ENCODE measurements around the gene SMU1.

DNA sequence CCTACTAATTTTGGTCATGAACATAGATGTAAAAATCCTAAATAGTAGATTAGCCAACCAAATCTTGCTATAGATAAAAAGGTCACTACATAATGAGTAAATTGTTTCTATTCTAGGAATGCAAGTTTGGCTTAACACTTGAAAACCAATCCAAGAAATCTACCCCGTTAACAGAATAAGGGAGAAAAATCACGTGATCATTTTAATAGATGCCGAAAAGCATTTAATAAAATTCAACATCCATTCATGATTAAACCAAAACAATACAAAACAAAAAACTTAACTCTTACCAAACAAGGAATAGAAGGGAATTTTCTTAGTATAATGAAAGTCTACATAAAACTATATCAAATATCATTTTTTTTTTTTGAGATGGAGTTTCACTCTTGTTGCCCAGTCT lies 20.7 kb upstream of the SMU1 start:
- TF ChIP-seq BRF2 (CRISPR knock-in tag; IDR thresholded peaks at IDR 0.05), result no peak
- TF ChIP-seq SP1 (IDR thresholded peaks at IDR 0.05), result no peak
- no peak for TF ChIP-seq SP1 (CRISPR knock-in tag; IDR thresholded peaks at IDR 0.05)
- TF ChIP-seq DZIP1 (CRISPR knock-in tag; IDR thresholded peaks at IDR 0.05), result no peak
- TF ChIP-seq ERF (CRISPR knock-in tag; IDR thresholded peaks at IDR 0.05), result no peak
- TF ChIP-seq, protein P1, sequence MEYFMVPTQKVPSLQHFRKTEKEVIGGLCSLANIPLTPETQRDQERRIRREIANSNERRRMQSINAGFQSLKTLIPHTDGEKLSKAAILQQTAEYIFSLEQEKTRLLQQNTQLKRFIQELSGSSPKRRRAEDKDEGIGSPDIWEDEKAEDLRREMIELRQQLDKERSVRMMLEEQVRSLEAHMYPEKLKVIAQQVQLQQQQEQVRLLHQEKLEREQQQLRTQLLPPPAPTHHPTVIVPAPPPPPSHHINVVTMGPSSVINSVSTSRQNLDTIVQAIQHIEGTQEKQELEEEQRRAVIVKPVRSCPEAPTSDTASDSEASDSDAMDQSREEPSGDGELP (IDR thresholded peaks at IDR 0.05; ENCODE audit: borderline replicate concordance, low read depth), result no peak
- no peak for TF ChIP-seq CREB1 (IDR thresholded peaks at IDR 0.05)
- TF ChIP-seq CREB1 (CRISPR knock-in tag; IDR thresholded peaks at IDR 0.05), result no peak
- TF ChIP-seq, protein P2, sequence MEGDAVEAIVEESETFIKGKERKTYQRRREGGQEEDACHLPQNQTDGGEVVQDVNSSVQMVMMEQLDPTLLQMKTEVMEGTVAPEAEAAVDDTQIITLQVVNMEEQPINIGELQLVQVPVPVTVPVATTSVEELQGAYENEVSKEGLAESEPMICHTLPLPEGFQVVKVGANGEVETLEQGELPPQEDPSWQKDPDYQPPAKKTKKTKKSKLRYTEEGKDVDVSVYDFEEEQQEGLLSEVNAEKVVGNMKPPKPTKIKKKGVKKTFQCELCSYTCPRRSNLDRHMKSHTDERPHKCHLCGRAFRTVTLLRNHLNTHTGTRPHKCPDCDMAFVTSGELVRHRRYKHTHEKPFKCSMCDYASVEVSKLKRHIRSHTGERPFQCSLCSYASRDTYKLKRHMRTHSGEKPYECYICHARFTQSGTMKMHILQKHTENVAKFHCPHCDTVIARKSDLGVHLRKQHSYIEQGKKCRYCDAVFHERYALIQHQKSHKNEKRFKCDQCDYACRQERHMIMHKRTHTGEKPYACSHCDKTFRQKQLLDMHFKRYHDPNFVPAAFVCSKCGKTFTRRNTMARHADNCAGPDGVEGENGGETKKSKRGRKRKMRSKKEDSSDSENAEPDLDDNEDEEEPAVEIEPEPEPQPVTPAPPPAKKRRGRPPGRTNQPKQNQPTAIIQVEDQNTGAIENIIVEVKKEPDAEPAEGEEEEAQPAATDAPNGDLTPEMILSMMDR (CRISPR knock-in tag; IDR thresholded peaks at IDR 0.05), result no peak
- TF ChIP-seq MTA1 (CRISPR knock-in tag; IDR thresholded peaks at IDR 0.05; ENCODE audit: borderline replicate concordance), result no peak
- TF ChIP-seq HDAC2 (CRISPR knock-in tag; IDR thresholded peaks at IDR 0.05), result no peak
- TF ChIP-seq KDM5A (IDR thresholded peaks at IDR 0.05; ENCODE audit: borderline replicate concordance, low read length), result no peak
- TF ChIP-seq, protein P3, sequence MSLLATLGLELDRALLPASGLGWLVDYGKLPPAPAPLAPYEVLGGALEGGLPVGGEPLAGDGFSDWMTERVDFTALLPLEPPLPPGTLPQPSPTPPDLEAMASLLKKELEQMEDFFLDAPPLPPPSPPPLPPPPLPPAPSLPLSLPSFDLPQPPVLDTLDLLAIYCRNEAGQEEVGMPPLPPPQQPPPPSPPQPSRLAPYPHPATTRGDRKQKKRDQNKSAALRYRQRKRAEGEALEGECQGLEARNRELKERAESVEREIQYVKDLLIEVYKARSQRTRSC (CRISPR knock-in tag; IDR thresholded peaks at IDR 0.05; ENCODE audit: low read depth), result no peak
- TF ChIP-seq IKZF1 (IDR thresholded peaks at IDR 0.05), result no peak
- TF ChIP-seq MXI1 (IDR thresholded peaks at IDR 0.05; ENCODE audit: borderline replicate concordance, low read depth, low read length), result no peak
- no peak for TF ChIP-seq HNF4G (IDR thresholded peaks at IDR 0.05; ENCODE audit: borderline replicate concordance, low read depth, low read length)
- TF ChIP-seq HNF4G (CRISPR knock-in tag; IDR thresholded peaks at IDR 0.05; ENCODE audit: borderline replicate concordance, low read depth), result no peak
